HL-60 (cell line): ENCODE data around the gene PRDM5.
A peak's percentile ranks its signal among the peaks of the same experiment; 100 is the strongest.

Source experiments
- DNase-seq, 2 experiments: peaks; one replicate each; pipeline ENCODE4 v3.0.0-alpha.2; 2010 to 2020; ENCODE audit warnings: low read depth in 1 of 2, low spot score in 1 of 2
- H3K27ac ChIP-seq: fragments of 250-450 bp; sonication (Bioruptor Pico); replicated peaks from 2 replicates; pipeline ENCODE4 v1.5.1; 2020; ENCODE audit warnings: mild to moderate bottlenecking, moderate library complexity
- H3K27me3 ChIP-seq: fragments of 250-450 bp; sonication (Bioruptor Pico); 2 replicates; pipeline ENCODE4 v1.5.1; 2021; ENCODE audit warnings: mild to moderate bottlenecking, moderate library complexity; ENCODE audit not compliant: insufficient read depth, poor library complexity, severe bottlenecking
- H3K4me3 ChIP-seq: replicated peaks from 2 replicates; pipeline ENCODE4 v1.5.1; 2011; ENCODE audit warnings: mild to moderate bottlenecking, control low read depth, low read length; ENCODE audit not compliant: insufficient read depth
- CTCF ChIP-seq: IDR thresholded peaks from one replicate; pipeline ENCODE4 v1.5.1; 2011; ENCODE audit warnings: low read length, control low read depth, inconsistent platforms; ENCODE audit not compliant: insufficient read depth
- GABPA ChIP-seq: IDR thresholded peaks from 2 replicates; pipeline ENCODE4 v1.6.1; 2012; ENCODE audit warnings: low read depth
- POLR2AphosphoS5 ChIP-seq: IDR thresholded peaks from 2 replicates; pipeline ENCODE4 v1.6.1; 2012; ENCODE audit warnings: low read depth
- REST ChIP-seq: IDR thresholded peaks from 2 replicates; pipeline ENCODE4 v1.6.1; 2012; ENCODE audit warnings: low read depth; ENCODE audit not compliant: insufficient replicate concordance
- SPI1 ChIP-seq: IDR thresholded peaks from 2 replicates; pipeline ENCODE4 v1.6.1; 2012; ENCODE audit warnings: low read depth, mild to moderate bottlenecking, borderline replicate concordance
- long read RNA-seq: library from polyadenylated mRNA; unstranded; transcript quantifications from one replicate; pipeline ENCODE4 v2.0.0, GENCODE V29; 2020

The PRDM5 gene
- long read RNA-seq, transcript PRDM5-202 (4 exons, 2,492 nt) = major isoform, 5 of 20 reads
- long read RNA-seq, partial matches to known transcripts = 2 of 20 reads
- long read RNA-seq, other reads (novel, unspliced or antisense) = 10 of 20 reads

- no peak for TF ChIP-seq REST
- TF ChIP-seq GABPA = no peak
- no peak for TF ChIP-seq SPI1
- TF ChIP-seq POLR2AphosphoS5 = no peak
- no peak for TF ChIP-seq CTCF
- Histone ChIP-seq H3K27me3 (no peaks in the 10 kb centered on the region), H3K27ac (peak within 1 kb of the TSS; percentile 74), H3K4me3 (peak within 1 kb of the TSS; percentile 68)
- peak in 1 of 2 experiments; percentile 38 for DNase-seq
These were observed at the start of gene PRDM5 for GRCh38 chr4:120922381-120923206. PRDM5 (minus strand) TSS chr4:120922726; CDS start chr4:120922608, 118 bp downstream.

- no peak for DNase-seq
- H3K4me3 ChIP-seq = no peak overlapping the region
- no peak for TF ChIP-seq POLR2AphosphoS5
- no peak for TF ChIP-seq REST
- no peak for TF ChIP-seq SPI1
- no peak for TF ChIP-seq CTCF
- TF ChIP-seq GABPA = no peak
These were observed 49.4 kb upstream of the PRDM5 start for GRCh38 chr4:120971884-120972283.

GRCh38 chr4:120965938-120966337 is 43.4 kb upstream of the PRDM5 start:
- DNase-seq = no peak
- no peaks in the 10 kb centered on the region for H3K27me3 ChIP-seq
- TF ChIP-seq REST (no peak), GABPA (no peak), POLR2AphosphoS5 (no peak)
- H3K4me3 ChIP-seq = no peak overlapping the region
- H3K27ac ChIP-seq = no peak overlapping the region

More at GRCh38 chr4:120971884-120972283, 49.4 kb upstream of the PRDM5 start:
- Histone ChIP-seq H3K27ac (no peak overlapping the region), H3K27me3 (no peaks in the 10 kb centered on the region)
